OCI-LY3 (cell line): ENCODE measurements around the gene HAPLN2.

Experiments used
- H2AFZ ChIP-seq: fragments of 200-600, 300-600 bp; shearing (Covaris generic); 2 replicates; pipeline ENCODE4 v1.6.0; 2014; ENCODE audit warnings: antibody characterized with exemption, low read depth, low read length
- H3K27ac ChIP-seq: fragments of 200-600, 300-600 bp; sonication (generic); 2 replicates; pipeline ENCODE4 v1.5.1; 2014; ENCODE audit warnings: mild to moderate bottlenecking, low read length, moderate library complexity, mixed read lengths
- H3K27me3 ChIP-seq: fragments of 200-600, 300-600 bp; sonication (generic); 2 replicates; pipeline ENCODE4 v1.6.1; 2014; ENCODE audit warnings: low read depth, low read length, mixed read lengths
- H3K36me3 ChIP-seq: fragments of 200-600, 300-600 bp; sonication (generic); replicated peaks from 2 replicates; pipeline ENCODE3; 2014; ENCODE audit warnings: low read depth, low read length, mixed read lengths
- H3K4me1 ChIP-seq: fragments of 300-600, 200-600 bp; sonication (generic); 2 replicates; pipeline ENCODE4 v1.6.1; 2014; ENCODE audit warnings: low read length, mixed read lengths
- H3K4me2 ChIP-seq: fragments of 200-600, 300-600 bp; sonication (generic); 2 replicates; pipeline ENCODE4 v1.6.1; 2014; ENCODE audit warnings: low read length, mixed read lengths
- H3K4me3 ChIP-seq: fragments of 300-600, 200-600 bp; sonication (generic); 2 replicates; pipeline ENCODE4 v1.5.1; 2014; ENCODE audit warnings: antibody characterized with exemption, mild to moderate bottlenecking, low read length, moderate library complexity
- H3K79me2 ChIP-seq: fragments of 300-600, 200-600 bp; shearing (Covaris generic); 2 replicates; pipeline ENCODE4 v1.6.1; 2014; ENCODE audit warnings: mild to moderate bottlenecking, low read length, mixed read lengths
- H3K9ac ChIP-seq: fragments of 300-600, 200-600 bp; shearing (Covaris generic); 2 replicates; pipeline ENCODE4 v1.6.0; 2014; ENCODE audit warnings: mild to moderate bottlenecking, low read length, moderate library complexity
- H3K9me3 ChIP-seq: fragments of 200-600, 300-600 bp; shearing (Covaris generic); 2 replicates; pipeline ENCODE4 v1.6.1; 2014; ENCODE audit warnings: low read length, mixed read lengths; ENCODE audit not compliant: insufficient read depth
- H4K20me1 ChIP-seq: fragments of 200-600, 300-600 bp; sonication (generic); 2 replicates; pipeline ENCODE4 v1.6.1; 2016; ENCODE audit warnings: low read length, mixed read lengths; ENCODE audit not compliant: insufficient read depth
- EZH2phosphoT487 ChIP-seq: fragments of 200-600 bp; shearing (Covaris generic); IDR thresholded peaks from 2 replicates; pipeline ENCODE4 v1.6.1; 2018; ENCODE audit warnings: antibody characterized with exemption, mixed run types, low read depth
- TF ChIP-seq, protein P1 (sequence below): fragments of 200-600, 300-600 bp; sonication (generic); IDR thresholded peaks from 2 replicates; pipeline ENCODE4 v1.5.1; 2014; ENCODE audit warnings: antibody characterized with exemption, low read length, low read depth

Gene HAPLN2

DNA sequence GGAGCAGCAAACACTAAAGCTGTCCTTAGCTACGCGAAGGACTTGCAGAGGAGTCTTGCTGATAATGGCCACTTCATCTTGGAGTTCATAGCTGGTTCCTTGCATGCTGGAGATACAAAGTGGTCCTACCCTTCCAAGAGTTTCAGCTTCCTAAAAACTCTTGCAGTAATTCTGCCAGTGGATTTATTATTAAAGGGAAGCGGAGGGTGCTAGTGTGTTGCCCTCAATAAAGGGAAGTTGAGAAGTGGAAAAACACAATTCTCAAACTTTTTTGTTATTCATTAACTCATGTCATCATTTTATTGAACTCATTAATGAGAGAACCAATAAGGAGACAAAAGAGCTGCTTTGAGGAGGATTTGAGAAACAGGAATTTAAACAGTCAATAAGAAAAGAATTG lies 6.5 kb upstream of the HAPLN2 start:
- no peak for TF ChIP-seq EZH2phosphoT487
- TF ChIP-seq, protein P1, sequence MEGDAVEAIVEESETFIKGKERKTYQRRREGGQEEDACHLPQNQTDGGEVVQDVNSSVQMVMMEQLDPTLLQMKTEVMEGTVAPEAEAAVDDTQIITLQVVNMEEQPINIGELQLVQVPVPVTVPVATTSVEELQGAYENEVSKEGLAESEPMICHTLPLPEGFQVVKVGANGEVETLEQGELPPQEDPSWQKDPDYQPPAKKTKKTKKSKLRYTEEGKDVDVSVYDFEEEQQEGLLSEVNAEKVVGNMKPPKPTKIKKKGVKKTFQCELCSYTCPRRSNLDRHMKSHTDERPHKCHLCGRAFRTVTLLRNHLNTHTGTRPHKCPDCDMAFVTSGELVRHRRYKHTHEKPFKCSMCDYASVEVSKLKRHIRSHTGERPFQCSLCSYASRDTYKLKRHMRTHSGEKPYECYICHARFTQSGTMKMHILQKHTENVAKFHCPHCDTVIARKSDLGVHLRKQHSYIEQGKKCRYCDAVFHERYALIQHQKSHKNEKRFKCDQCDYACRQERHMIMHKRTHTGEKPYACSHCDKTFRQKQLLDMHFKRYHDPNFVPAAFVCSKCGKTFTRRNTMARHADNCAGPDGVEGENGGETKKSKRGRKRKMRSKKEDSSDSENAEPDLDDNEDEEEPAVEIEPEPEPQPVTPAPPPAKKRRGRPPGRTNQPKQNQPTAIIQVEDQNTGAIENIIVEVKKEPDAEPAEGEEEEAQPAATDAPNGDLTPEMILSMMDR: no peak
- H3K9me3 ChIP-seq: no peaks in the 10 kb centered on the region
- H3K79me2 ChIP-seq: no peaks in the 10 kb centered on the region
- H3K4me3 ChIP-seq: no peak overlapping the region
- H3K4me1 ChIP-seq: peaks cover 12% of the 10 kb centered on the region
- no peaks in the 10 kb centered on the region for H3K36me3 ChIP-seq
- peaks cover 25% of the 10 kb centered on the region for H3K27me3 ChIP-seq
- no peaks in the 10 kb centered on the region for H4K20me1 ChIP-seq
- H3K27ac ChIP-seq: no peak overlapping the region
- H2AFZ ChIP-seq: no peak overlapping the region
- no peak overlapping the region for H3K9ac ChIP-seq
- no peak overlapping the region for H3K4me2 ChIP-seq

DNA sequence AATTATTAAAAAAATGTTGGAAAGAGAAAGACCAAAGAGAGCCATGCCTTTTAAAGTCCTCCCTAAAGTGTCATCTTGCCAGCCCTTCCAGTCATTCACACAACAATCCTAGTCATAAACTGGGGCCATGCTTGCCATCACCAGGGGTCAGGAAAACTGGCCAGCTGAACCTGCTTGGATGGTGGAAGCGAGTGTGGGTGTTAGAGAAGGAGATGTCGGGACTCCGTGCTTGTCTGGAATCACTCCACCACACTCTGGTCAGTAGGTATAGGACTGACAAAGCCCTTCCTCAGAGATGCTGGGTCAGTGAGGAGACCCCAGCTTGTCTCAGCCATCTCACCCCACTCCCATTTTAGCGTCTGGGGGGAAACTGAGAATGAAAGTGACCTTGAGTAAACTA lies 3.3 kb upstream of the HAPLN2 start:
- Histone ChIP-seq H3K4me3 (no peak overlapping the region), H3K9ac (no peak overlapping the region), H3K4me2 (no peak overlapping the region), H3K36me3 (no peaks in the 10 kb centered on the region), H3K4me1 (peaks cover 10% of the 10 kb centered on the region), H3K27me3 (peaks cover 40% of the 10 kb centered on the region), H3K9me3 (no peaks in the 10 kb centered on the region), H3K79me2 (no peaks in the 10 kb centered on the region), H2AFZ (no peak overlapping the region), H3K27ac (no peak overlapping the region), H4K20me1 (no peaks in the 10 kb centered on the region)
- TF ChIP-seq EZH2phosphoT487: no peak
- TF ChIP-seq, protein P1: no peak

DNA sequence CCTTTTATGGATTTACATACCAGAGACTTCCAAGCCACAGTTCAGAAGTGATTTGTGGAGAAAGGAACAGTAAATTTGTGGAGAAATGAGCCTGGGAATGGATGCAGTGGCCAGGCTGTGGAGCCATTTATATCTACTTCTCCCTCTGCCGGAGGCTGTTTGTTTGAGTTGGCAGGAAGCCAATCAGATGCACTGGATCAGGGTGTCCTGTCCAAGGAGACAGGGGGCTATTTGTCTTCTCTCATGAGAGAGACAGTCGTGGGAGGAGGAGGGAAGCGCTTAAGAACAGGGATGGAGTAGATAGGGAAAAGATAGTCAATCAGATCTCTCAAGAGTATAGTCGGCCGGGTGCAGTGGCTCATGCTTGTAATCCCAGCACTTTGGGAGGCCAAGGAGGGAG lies 2.8 kb upstream of the HAPLN2 start:
- Histone ChIP-seq H3K4me3 (no peak overlapping the region), H4K20me1 (no peaks in the 10 kb centered on the region), H3K27me3 (peaks cover 40% of the 10 kb centered on the region), H3K9ac (no peak overlapping the region), H2AFZ (no peak overlapping the region), H3K27ac (no peak overlapping the region), H3K79me2 (no peaks in the 10 kb centered on the region), H3K4me1 (peaks cover 10% of the 10 kb centered on the region), H3K9me3 (no peaks in the 10 kb centered on the region), H3K4me2 (no peak overlapping the region), H3K36me3 (no peaks in the 10 kb centered on the region)
- TF ChIP-seq, protein P1: no peak
- no peak for TF ChIP-seq EZH2phosphoT487

DNA sequence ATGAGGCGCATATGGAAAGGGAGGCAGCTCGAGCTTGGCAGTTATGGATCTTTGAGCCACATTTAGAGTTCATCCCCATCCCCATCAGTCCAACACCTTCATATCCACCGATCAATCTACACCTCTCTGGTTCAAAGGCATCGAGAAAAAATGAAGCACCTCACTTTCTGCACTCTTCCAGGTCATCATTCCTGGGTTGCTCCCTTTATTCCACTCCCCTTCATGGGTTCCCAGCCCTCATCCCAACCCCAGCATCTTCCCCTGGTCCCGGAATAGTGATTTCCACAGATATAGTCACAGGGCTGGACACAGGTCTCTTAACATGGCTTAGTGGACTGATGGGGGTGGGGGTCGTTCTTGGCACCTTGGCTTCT lies 354 bp downstream of the HAPLN2 start:
- Histone ChIP-seq H3K4me1 (peaks cover 10% of the 10 kb centered on the region), H3K36me3 (no peaks in the 10 kb centered on the region), H3K9ac (no peak overlapping the region), H3K27me3 (peaks cover 29% of the 10 kb centered on the region), H3K27ac (no peak overlapping the region), H3K9me3 (no peaks in the 10 kb centered on the region), H3K4me3 (no peak overlapping the region), H3K4me2 (peak overlapping the region; percentile 17; the same call in 1 of the 2 replicates), H2AFZ (no peak overlapping the region), H3K79me2 (no peaks in the 10 kb centered on the region), H4K20me1 (no peaks in the 10 kb centered on the region)
- TF ChIP-seq, protein P1: no peak
- no peak for TF ChIP-seq EZH2phosphoT487
